Measurements from ENCODE around the gene ERICH2.

- no peak for TF ChIP-seq POLR2AphosphoS5 (IDR thresholded peaks at IDR 0.05; ENCODE audit: low read depth, low read length)
- TF ChIP-seq RAD21 (IDR thresholded peaks at IDR 0.05; ENCODE audit: low read depth) = no peak
- TF ChIP-seq CTCF (IDR thresholded peaks at IDR 0.05 in 2 of 3, conservative IDR thresholded peaks at IDR 0.05 in 1 of 3; ENCODE audit: borderline replicate concordance in 1 of 3, insufficient read depth in 1 of 3, low read depth in 2 of 3, low read length in 2 of 3) = no peak
- no peak for TF ChIP-seq SIN3A (IDR thresholded peaks at IDR 0.05; ENCODE audit: low read depth)
Measured at GRCh38 chr2:170743530-170744239, 26.5 kb upstream of the ERICH2 start.
